ENCODE results near the gene GRK5. TPM values are rescaled to one million over a fixed set of nuclear protein-coding genes. Genes with fewer than 3 reads are reported as not detected.

Gene GRK5
- total RNA-seq, 4 donors from 2014 or later = 43.5 to 61.7 (median 48.9) TPM

GRCh38 chr10:119408072-119408471, 200.7 kb downstream of the GRK5 start:
- Histone ChIP-seq H3K9me3 (no peaks in the 10 kb centered on the region), H3K27me3 (no peaks in the 10 kb centered on the region), H3K4me3 (no peak overlapping the region), H3K27ac (peak overlapping the region in 3 of 4 donors; percentile 51 to 80 (median 63)), H3K4me1 (peaks cover 0 to 60% (median 13%) of the 10 kb centered on the region in 4 donors), H3K36me3 (no peaks in the 10 kb centered on the region)
- DNase-seq (ENCODE audit: low spot score in 2 of 2) = no peak
- no peak for TF ChIP-seq CTCF (IDR thresholded peaks at IDR 0.05)
- TF ChIP-seq POLR2A (IDR thresholded peaks at IDR 0.05) = no peak
- TF ChIP-seq EP300 (IDR thresholded peaks at IDR 0.05) = no peak
- 88% methylated on average over 4 of the region's 4 CpGs for WGBS, 2 donors

GRCh38 chr10:119408969-119409371, 201.6 kb downstream of the GRK5 start:
- no peak for TF ChIP-seq CTCF (IDR thresholded peaks at IDR 0.05)
- TF ChIP-seq EP300 (IDR thresholded peaks at IDR 0.05) = peak in 1 of 2 donors; percentile 27
- no peak for TF ChIP-seq POLR2A (IDR thresholded peaks at IDR 0.05)
- H3K9me3 ChIP-seq = no peaks in the 10 kb centered on the region
- H3K27ac ChIP-seq = peak overlapping the region; percentile 17 to 82 (median 66)
- peaks cover 0 to 69% (median 19%) of the 10 kb centered on the region in 4 donors for H3K4me1 ChIP-seq
- no peak overlapping the region for H3K4me3 ChIP-seq
- no peak for DNase-seq (ENCODE audit: low spot score in 2 of 2)
- H3K27me3 ChIP-seq = no peaks in the 10 kb centered on the region
- WGBS, 2 donors = 77 to 87% methylated on average over 14 of the region's 14 CpGs
- no peaks in the 10 kb centered on the region for H3K36me3 ChIP-seq

GRCh38 chr10:119409385-119409784, 202.0 kb downstream of the GRK5 start:
- H3K27ac ChIP-seq = peak overlapping the region; percentile 17 to 82 (median 66)
- no peaks in the 10 kb centered on the region for H3K36me3 ChIP-seq
- TF ChIP-seq EP300 (IDR thresholded peaks at IDR 0.05) (no peak), POLR2A (IDR thresholded peaks at IDR 0.05) (no peak), CTCF (IDR thresholded peaks at IDR 0.05) (no peak)
- no peaks in the 10 kb centered on the region for H3K9me3 ChIP-seq
- no peak overlapping the region for H3K4me3 ChIP-seq
- no peaks in the 10 kb centered on the region for H3K27me3 ChIP-seq
- 71 to 72% methylated on average over 5 of the region's 5 CpGs for WGBS, 2 donors
- H3K4me1 ChIP-seq = peaks cover 0 to 73% (median 20%) of the 10 kb centered on the region in 4 donors
- no peak for DNase-seq (ENCODE audit: low spot score in 2 of 2)

DNA sequence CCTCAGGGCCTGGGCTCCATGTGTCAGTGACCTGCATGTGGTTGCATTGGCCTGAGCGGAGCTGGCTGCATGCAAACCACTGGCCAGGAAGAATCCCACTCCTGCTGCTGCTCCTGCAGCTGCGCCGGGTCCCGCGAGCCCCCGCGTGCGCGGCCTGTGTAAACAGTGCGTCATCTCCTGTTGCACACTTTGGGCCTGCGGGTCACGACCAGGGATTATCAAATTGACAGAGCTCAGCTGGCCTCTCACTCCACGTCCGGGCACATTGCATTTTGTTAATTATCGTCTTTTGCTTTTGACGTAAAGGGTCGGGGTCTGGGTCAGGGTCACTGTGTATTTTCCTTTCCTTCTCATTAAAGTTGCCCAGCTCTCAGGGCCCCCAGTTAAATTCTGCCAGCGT, 202.5 kb downstream of the GRK5 start:
- Histone ChIP-seq H3K27ac (peak overlapping the region; percentile 44 to 80 (median 75)), H3K9me3 (no peaks in the 10 kb centered on the region), H3K36me3 (no peaks in the 10 kb centered on the region), H3K4me1 (peaks cover 0 to 75% (median 22%) of the 10 kb centered on the region in 4 donors), H3K4me3 (no peak overlapping the region), H3K27me3 (no peaks in the 10 kb centered on the region)
- 59 to 67% methylated on average over 17 to 18 of the region's 18 CpGs for WGBS, 2 donors
- TF ChIP-seq EP300 (IDR thresholded peaks at IDR 0.05) = peak; percentile 53 to 87
- TF ChIP-seq POLR2A (IDR thresholded peaks at IDR 0.05) = no peak
- TF ChIP-seq CTCF (IDR thresholded peaks at IDR 0.05) = no peak
- peak; percentile 60 to 66 for DNase-seq (ENCODE audit: low spot score in 2 of 2)

GRCh38 chr10:119410361-119411116, 203.2 kb downstream of the GRK5 start:
- no peak for DNase-seq (ENCODE audit: low spot score in 2 of 2)
- Histone ChIP-seq H3K36me3 (no peaks in the 10 kb centered on the region), H3K27ac (peak overlapping the region; percentile 44 to 80 (median 75)), H3K4me1 (peaks cover 0 to 76% (median 22%) of the 10 kb centered on the region in 4 donors), H3K9me3 (no peaks in the 10 kb centered on the region), H3K27me3 (no peaks in the 10 kb centered on the region), H3K4me3 (no peak overlapping the region)
- WGBS, 2 donors = 76 to 77% methylated on average over 9 of the region's 9 CpGs
- no peak for TF ChIP-seq EP300 (IDR thresholded peaks at IDR 0.05)

Measured in tibial nerve (tissue), 4 donors.